Astrocyte (in vitro differentiated cells and primary cell): ENCODE results near the gene LIMS1. TPM values are rescaled to one million over a fixed set of nuclear protein-coding genes. Genes with fewer than 3 reads are reported as not detected.
"Not testable (repeated sequence)": the region's sequence is repeated elsewhere in the genome, so short reads cannot be mapped to it uniquely, and the experiment has no call there.

ENCODE experiments used
- DNase-seq: peaks from one replicate; pipeline ENCODE4 v3.0.0-alpha.2; 2010; ENCODE audit warnings: low read depth
- FAIRE-seq: peaks from 2 replicates; lab custom pipeline; 2011; peaks lifted over from hg19 to GRCh38; lab: Jason Lieb, UNC
- H2AFZ ChIP-seq: 2 replicates; pipeline ENCODE4 v1.6.0; 2012; ENCODE audit warnings: low read depth, low read length, inconsistent platforms
- H3K27ac ChIP-seq: 2 replicates; pipeline ENCODE4 v1.5.1; 2011; ENCODE audit warnings: low read depth, low read length, inconsistent platforms
- H3K27me3 ChIP-seq: 2 replicates; pipeline ENCODE4 v1.6.0; 2011; ENCODE audit warnings: low read length, inconsistent platforms; ENCODE audit not compliant: insufficient read depth
- H3K36me3 ChIP-seq: 2 replicates; pipeline ENCODE4 v1.5.1; 2011; ENCODE audit warnings: low read length, inconsistent platforms; ENCODE audit not compliant: insufficient read depth
- H3K4me1 ChIP-seq: 2 replicates; pipeline ENCODE4 v1.5.1; 2011; ENCODE audit warnings: low read length, inconsistent platforms; ENCODE audit not compliant: insufficient read depth
- H3K4me2 ChIP-seq: 2 replicates; pipeline ENCODE4 v1.6.0; 2012; ENCODE audit warnings: low read length, inconsistent platforms
- H3K4me3 ChIP-seq: 2 replicates; pipeline ENCODE4 v1.5.1; 2011; ENCODE audit warnings: low read depth, mild to moderate bottlenecking, low read length, inconsistent platforms; ENCODE audit not compliant: insufficient read depth
- H3K79me2 ChIP-seq: 2 replicates; pipeline ENCODE4 v1.6.0; 2012; ENCODE audit warnings: mild to moderate bottlenecking, low read length, inconsistent platforms; ENCODE audit not compliant: insufficient read depth
- H3K9ac ChIP-seq: 2 replicates; pipeline ENCODE4 v1.6.0; 2012; ENCODE audit warnings: mild to moderate bottlenecking, low read length, inconsistent platforms
- H3K9me3 ChIP-seq: 2 replicates; pipeline ENCODE4 v1.5.1; 2012; ENCODE audit warnings: low read depth, mild to moderate bottlenecking, low read length, inconsistent platforms; ENCODE audit not compliant: insufficient read depth
- H4K20me1 ChIP-seq: 2 replicates; pipeline ENCODE4 v1.6.0; 2012; ENCODE audit warnings: low read length, inconsistent platforms; ENCODE audit not compliant: insufficient read depth
- H3K27ac Mint-ChIP-seq: one replicate; pipeline ENCODE4 v1.8.0; 2021; ENCODE audit warnings: mild to moderate bottlenecking, mixed read lengths; ENCODE audit not compliant: unreplicated experiment
- H3K27me3 Mint-ChIP-seq: one replicate; pipeline ENCODE4 v1.8.0; 2021; ENCODE audit warnings: low read depth, mixed read lengths; ENCODE audit not compliant: unreplicated experiment
- H3K36me3 Mint-ChIP-seq: one replicate; pipeline ENCODE4 v1.8.0; 2021; ENCODE audit warnings: low read depth, mixed read lengths; ENCODE audit not compliant: unreplicated experiment
- H3K4me1 Mint-ChIP-seq: one replicate; pipeline ENCODE4 v1.8.0; 2021; ENCODE audit warnings: low read depth, mixed read lengths; ENCODE audit not compliant: unreplicated experiment
- H3K4me3 Mint-ChIP-seq: one replicate; pipeline ENCODE4 v1.8.0; 2021; ENCODE audit warnings: mild to moderate bottlenecking, moderate library complexity, mixed read lengths; ENCODE audit not compliant: unreplicated experiment
- H3K9me3 Mint-ChIP-seq: one replicate; pipeline ENCODE4 v1.8.0; 2021; ENCODE audit warnings: mild to moderate bottlenecking, mixed read lengths; ENCODE audit not compliant: unreplicated experiment
- total RNA-seq: library from RNA; stranded (reverse); gene quantifications from 2 replicates; pipeline ENCODE4 v1.2.1, GENCODE V29; 2021

LIMS1 gene
- total RNA-seq, 1 donor from 2014 or later: 205 TPM

- not testable (repeated sequence) for DNase-seq, H3K4me1 ChIP-seq, H3K9ac ChIP-seq, H3K36me3 Mint-ChIP-seq, H3K36me3 ChIP-seq, FAIRE-seq, H3K4me2 ChIP-seq, H3K27ac ChIP-seq, H3K4me3 ChIP-seq, H3K27me3 Mint-ChIP-seq, H3K27me3 ChIP-seq, H2AFZ ChIP-seq, H3K4me3 Mint-ChIP-seq, H3K9me3 ChIP-seq, H3K9me3 Mint-ChIP-seq, H3K27ac Mint-ChIP-seq, H4K20me1 ChIP-seq
- H3K4me1 Mint-ChIP-seq: peaks cover 13% of the 10 kb centered on the region
- H3K79me2 ChIP-seq: peaks cover 33% of the 10 kb centered on the region
Observed at GRCh38 chr2:108667140-108667539, 132.9 kb downstream of the LIMS1 start.

- not testable (repeated sequence) for H3K4me1 ChIP-seq, H3K36me3 ChIP-seq, H3K27ac ChIP-seq, H3K4me3 Mint-ChIP-seq, FAIRE-seq, H2AFZ ChIP-seq, H3K27me3 Mint-ChIP-seq, DNase-seq, H3K9me3 Mint-ChIP-seq, H3K4me1 Mint-ChIP-seq, H3K27ac Mint-ChIP-seq, H3K4me2 ChIP-seq, H3K36me3 Mint-ChIP-seq, H3K9me3 ChIP-seq, H3K4me3 ChIP-seq, H3K27me3 ChIP-seq, H3K9ac ChIP-seq, H4K20me1 ChIP-seq
- H3K79me2 ChIP-seq: peaks cover 14% of the 10 kb centered on the region
Observed at GRCh38 chr2:108670282-108670681, 136.0 kb downstream of the LIMS1 start.

GRCh38 chr2:108672200-108672805 lies 138.0 kb downstream of the LIMS1 start:
- H3K27me3 ChIP-seq, H3K9ac ChIP-seq, H3K36me3 ChIP-seq, H3K9me3 ChIP-seq, FAIRE-seq, H2AFZ ChIP-seq, H4K20me1 ChIP-seq, H3K4me3 ChIP-seq, H3K9me3 Mint-ChIP-seq, DNase-seq, H3K27me3 Mint-ChIP-seq, H3K4me1 ChIP-seq, H3K27ac Mint-ChIP-seq, H3K4me1 Mint-ChIP-seq, H3K27ac ChIP-seq, H3K4me3 Mint-ChIP-seq, H3K36me3 Mint-ChIP-seq, H3K4me2 ChIP-seq: not testable (repeated sequence)
- H3K79me2 ChIP-seq: peaks cover 10% of the 10 kb centered on the region

GRCh38 chr2:108676522-108676921 lies 142.3 kb downstream of the LIMS1 start:
- not testable (repeated sequence) for H3K4me1 ChIP-seq, H3K9ac ChIP-seq, H3K4me2 ChIP-seq, H3K4me3 ChIP-seq, H3K9me3 ChIP-seq, H3K36me3 Mint-ChIP-seq, H3K79me2 ChIP-seq, H3K4me3 Mint-ChIP-seq, DNase-seq, FAIRE-seq, H3K9me3 Mint-ChIP-seq, H4K20me1 ChIP-seq, H3K27me3 Mint-ChIP-seq, H3K27ac Mint-ChIP-seq, H2AFZ ChIP-seq, H3K27ac ChIP-seq, H3K27me3 ChIP-seq
- H3K36me3 ChIP-seq: peaks cover 14% of the 10 kb centered on the region
- peaks cover 16% of the 10 kb centered on the region for H3K4me1 Mint-ChIP-seq

GRCh38 chr2:108677239-108677744 lies 143.0 kb downstream of the LIMS1 start:
- not testable (repeated sequence) for H3K27me3 ChIP-seq

GRCh38 chr2:108678198-108678651 lies 144.0 kb downstream of the LIMS1 start:
- H3K4me3 ChIP-seq, H3K4me3 Mint-ChIP-seq, H3K27me3 ChIP-seq, H3K9me3 Mint-ChIP-seq, H2AFZ ChIP-seq, H3K79me2 ChIP-seq, H3K4me1 ChIP-seq, H3K9me3 ChIP-seq, H3K36me3 Mint-ChIP-seq, FAIRE-seq, H3K27me3 Mint-ChIP-seq, H4K20me1 ChIP-seq: not testable (repeated sequence)
- Histone ChIP-seq H3K9ac (peak overlapping the region; percentile 37), H3K4me2 (peak overlapping the region; percentile 70), H3K27ac (peak overlapping the region; percentile 58), H3K36me3 (peaks cover 14% of the 10 kb centered on the region)
- peak; percentile 88 for DNase-seq
- Mint-ChIP-seq H3K27ac (peak overlapping the region; percentile 85), H3K4me1 (peaks cover 16% of the 10 kb centered on the region)

More at GRCh38 chr2:108677239-108677744, 143.0 kb downstream of the LIMS1 start:
- peaks cover 17% of the 10 kb centered on the region for H3K36me3 ChIP-seq
- not testable (repeated sequence) for H3K4me2 ChIP-seq, H3K9me3 Mint-ChIP-seq, H3K4me1 ChIP-seq, H3K27me3 Mint-ChIP-seq, H3K79me2 ChIP-seq, H3K4me3 ChIP-seq, DNase-seq, H3K9me3 ChIP-seq, H3K9ac ChIP-seq, FAIRE-seq, H3K36me3 Mint-ChIP-seq, H2AFZ ChIP-seq, H3K27ac ChIP-seq, H3K27ac Mint-ChIP-seq, H4K20me1 ChIP-seq
- Mint-ChIP-seq H3K4me3 (peak overlapping the region; percentile 43), H3K4me1 (peaks cover 16% of the 10 kb centered on the region)
